ENCODE results near the gene AADACL4. TPM values are rescaled to one million over a fixed set of nuclear protein-coding genes. Genes with fewer than 3 reads are reported as not detected.

The AADACL4 gene
- total RNA-seq, 1 experiment from 2014 or later: not detected

DNA sequence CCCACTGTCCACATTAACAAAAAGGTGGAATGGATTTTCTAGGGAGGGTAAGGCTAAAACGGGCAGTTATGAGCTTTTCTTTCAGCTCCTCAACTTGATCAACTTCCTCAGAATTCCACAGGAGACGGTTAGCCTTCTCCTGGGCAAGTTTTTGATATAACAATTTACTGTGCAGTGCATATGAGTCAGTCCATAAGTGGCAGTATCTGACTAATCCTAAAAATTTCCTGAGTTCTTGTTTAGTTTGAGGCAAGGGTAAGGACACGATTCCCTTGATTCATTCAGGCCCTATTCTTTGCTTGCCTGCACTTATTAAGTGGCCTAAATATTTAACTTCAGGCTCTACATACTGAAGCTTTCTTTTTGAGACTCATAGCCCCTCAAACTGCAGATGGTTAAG lies 65.8 kb downstream of the AADACL4 start:
- Histone ChIP-seq H3K4me3 (ENCODE audit: low read depth in 2 of 2, low read length in 2 of 2) (no peak overlapping the region), H3K36me3 (ENCODE audit: control insufficient read depth, insufficient read depth, low read length) (no peaks in the 10 kb centered on the region), H3K27me3 (ENCODE audit: control insufficient read depth, insufficient read depth, low read length) (peaks cover 2% of the 10 kb centered on the region; the same call in 1 of the 2 replicates), H3K9me3 (ENCODE audit: control insufficient read depth, insufficient read depth, low read depth, low read length) (no peaks in the 10 kb centered on the region), H3K27ac (ENCODE audit: low read length) (no peak overlapping the region), H3K4me1 (ENCODE audit: control insufficient read depth, insufficient read depth, low read length) (no peaks in the 10 kb centered on the region)
- CTCF ChIA-PET: no interaction called here
- DNase-seq (ENCODE audit: low read depth, low spot score): no peak
- no TSS peak for BruUV-seq (replicated peaks)
- in situ Hi-C loops (cut with HindIII; ENCODE audit: low pct_unique_long_range_greater_than_20kb, low sequenced_read_pairs) (no loop called here), intact Hi-C loops (cut with micrococcal nuclease; ENCODE audit: unreplicated experiment) (no loop called here)
- TF ChIP-seq SIN3A (IDR thresholded peaks at IDR 0.05; ENCODE audit: borderline replicate concordance, insufficient read depth, low read depth, low read length): no peak
- TF ChIP-seq, protein P1, sequence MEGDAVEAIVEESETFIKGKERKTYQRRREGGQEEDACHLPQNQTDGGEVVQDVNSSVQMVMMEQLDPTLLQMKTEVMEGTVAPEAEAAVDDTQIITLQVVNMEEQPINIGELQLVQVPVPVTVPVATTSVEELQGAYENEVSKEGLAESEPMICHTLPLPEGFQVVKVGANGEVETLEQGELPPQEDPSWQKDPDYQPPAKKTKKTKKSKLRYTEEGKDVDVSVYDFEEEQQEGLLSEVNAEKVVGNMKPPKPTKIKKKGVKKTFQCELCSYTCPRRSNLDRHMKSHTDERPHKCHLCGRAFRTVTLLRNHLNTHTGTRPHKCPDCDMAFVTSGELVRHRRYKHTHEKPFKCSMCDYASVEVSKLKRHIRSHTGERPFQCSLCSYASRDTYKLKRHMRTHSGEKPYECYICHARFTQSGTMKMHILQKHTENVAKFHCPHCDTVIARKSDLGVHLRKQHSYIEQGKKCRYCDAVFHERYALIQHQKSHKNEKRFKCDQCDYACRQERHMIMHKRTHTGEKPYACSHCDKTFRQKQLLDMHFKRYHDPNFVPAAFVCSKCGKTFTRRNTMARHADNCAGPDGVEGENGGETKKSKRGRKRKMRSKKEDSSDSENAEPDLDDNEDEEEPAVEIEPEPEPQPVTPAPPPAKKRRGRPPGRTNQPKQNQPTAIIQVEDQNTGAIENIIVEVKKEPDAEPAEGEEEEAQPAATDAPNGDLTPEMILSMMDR (IDR thresholded peaks at IDR 0.05): no peak
- no peak for TF ChIP-seq TCF7L2 (IDR thresholded peaks at IDR 0.05; ENCODE audit: low read depth, low read length)
- no peak for TF ChIP-seq POLR2AphosphoS5 (IDR thresholded peaks at IDR 0.05; ENCODE audit: low read depth, low read length)
- POLR2A ChIA-PET: no interaction called here
- no peak for ATAC-seq

DNA sequence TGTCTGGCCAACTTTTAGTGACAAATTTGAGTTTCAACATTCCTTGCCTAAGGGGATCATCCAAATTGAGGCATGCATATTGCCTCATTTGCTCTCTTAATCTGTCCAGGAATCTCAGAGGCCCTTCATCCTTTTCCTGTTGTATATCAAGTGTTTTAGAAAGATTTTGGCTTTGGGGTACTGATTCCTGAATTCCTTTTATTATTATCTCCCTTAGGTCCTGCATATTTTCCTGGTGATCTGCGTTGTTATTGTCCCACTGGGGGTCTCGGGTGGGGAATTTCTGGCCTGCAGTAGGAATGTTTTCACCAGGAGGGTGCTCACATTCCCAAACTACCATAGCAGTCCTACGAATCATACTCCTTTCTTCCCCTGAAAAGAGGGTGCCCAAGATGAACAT lies 67.7 kb downstream of the AADACL4 start:
- intact Hi-C loops (cut with micrococcal nuclease; ENCODE audit: unreplicated experiment): no loop called here
- H3K27ac ChIP-seq (ENCODE audit: low read length): no peak overlapping the region
- ATAC-seq: no peak
- DNase-seq (ENCODE audit: low read depth, low spot score): no peak
- peaks cover 2% of the 10 kb centered on the region; the same call in 1 of the 2 replicates for H3K27me3 ChIP-seq (ENCODE audit: control insufficient read depth, insufficient read depth, low read length)
- no peaks in the 10 kb centered on the region for H3K36me3 ChIP-seq (ENCODE audit: control insufficient read depth, insufficient read depth, low read length)
- H3K9me3 ChIP-seq (ENCODE audit: control insufficient read depth, insufficient read depth, low read depth, low read length): no peaks in the 10 kb centered on the region
- BruUV-seq (replicated peaks): no TSS peak
- in situ Hi-C loops (cut with HindIII; ENCODE audit: low pct_unique_long_range_greater_than_20kb, low sequenced_read_pairs): no loop called here
- ChIA-PET POLR2A (no interaction called here), CTCF (no interaction called here)
- H3K4me1 ChIP-seq (ENCODE audit: control insufficient read depth, insufficient read depth, low read length): no peaks in the 10 kb centered on the region
- no peak overlapping the region for H3K4me3 ChIP-seq (ENCODE audit: low read depth in 2 of 2, low read length in 2 of 2)
- TF ChIP-seq SIN3A (IDR thresholded peaks at IDR 0.05; ENCODE audit: borderline replicate concordance, insufficient read depth, low read depth, low read length): no peak
- TF ChIP-seq, protein P2, sequence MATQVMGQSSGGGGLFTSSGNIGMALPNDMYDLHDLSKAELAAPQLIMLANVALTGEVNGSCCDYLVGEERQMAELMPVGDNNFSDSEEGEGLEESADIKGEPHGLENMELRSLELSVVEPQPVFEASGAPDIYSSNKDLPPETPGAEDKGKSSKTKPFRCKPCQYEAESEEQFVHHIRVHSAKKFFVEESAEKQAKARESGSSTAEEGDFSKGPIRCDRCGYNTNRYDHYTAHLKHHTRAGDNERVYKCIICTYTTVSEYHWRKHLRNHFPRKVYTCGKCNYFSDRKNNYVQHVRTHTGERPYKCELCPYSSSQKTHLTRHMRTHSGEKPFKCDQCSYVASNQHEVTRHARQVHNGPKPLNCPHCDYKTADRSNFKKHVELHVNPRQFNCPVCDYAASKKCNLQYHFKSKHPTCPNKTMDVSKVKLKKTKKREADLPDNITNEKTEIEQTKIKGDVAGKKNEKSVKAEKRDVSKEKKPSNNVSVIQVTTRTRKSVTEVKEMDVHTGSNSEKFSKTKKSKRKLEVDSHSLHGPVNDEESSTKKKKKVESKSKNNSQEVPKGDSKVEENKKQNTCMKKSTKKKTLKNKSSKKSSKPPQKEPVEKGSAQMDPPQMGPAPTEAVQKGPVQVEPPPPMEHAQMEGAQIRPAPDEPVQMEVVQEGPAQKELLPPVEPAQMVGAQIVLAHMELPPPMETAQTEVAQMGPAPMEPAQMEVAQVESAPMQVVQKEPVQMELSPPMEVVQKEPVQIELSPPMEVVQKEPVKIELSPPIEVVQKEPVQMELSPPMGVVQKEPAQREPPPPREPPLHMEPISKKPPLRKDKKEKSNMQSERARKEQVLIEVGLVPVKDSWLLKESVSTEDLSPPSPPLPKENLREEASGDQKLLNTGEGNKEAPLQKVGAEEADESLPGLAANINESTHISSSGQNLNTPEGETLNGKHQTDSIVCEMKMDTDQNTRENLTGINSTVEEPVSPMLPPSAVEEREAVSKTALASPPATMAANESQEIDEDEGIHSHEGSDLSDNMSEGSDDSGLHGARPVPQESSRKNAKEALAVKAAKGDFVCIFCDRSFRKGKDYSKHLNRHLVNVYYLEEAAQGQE (IDR thresholded peaks at IDR 0.05; ENCODE audit: insufficient read depth in 1 of 2, low read depth in 2 of 2, low read length in 1 of 2): no peak
- TF ChIP-seq, protein P1 (IDR thresholded peaks at IDR 0.05): no peak
- no peak for TF ChIP-seq TCF7L2 (IDR thresholded peaks at IDR 0.05; ENCODE audit: low read depth, low read length)
- TF ChIP-seq POLR2AphosphoS5 (IDR thresholded peaks at IDR 0.05; ENCODE audit: low read depth, low read length): no peak

All from Panc1 (cell line).